HepG2 (cell line): ENCODE measurements around the gene ULK4. TPM values are rescaled to one million over a fixed set of nuclear protein-coding genes. Genes with fewer than 3 reads are reported as not detected.

Experiments used
- AGO1 ChIP-seq: fragments of 200-400 bp; formaldehyde crosslinking; IDR thresholded peaks from 2 replicates; pipeline ENCODE4 v1.6.1; 2017; ENCODE audit warnings: mild to moderate bottlenecking, low read depth, low read length, moderate library complexity; ENCODE audit not compliant: poor library complexity, severe bottlenecking
- EHMT2 ChIP-seq: fragments of 200-600 bp; sonication (generic); IDR thresholded peaks from 2 replicates; pipeline ENCODE4 v1.7.0; 2017; ENCODE audit warnings: antibody characterized with exemption, low read depth, low read length, borderline replicate concordance
- JARID2 ChIP-seq: sonication (generic); formaldehyde crosslinking; IDR thresholded peaks from 2 replicates; pipeline ENCODE4 v1.8.1; 2023; ENCODE audit warnings: missing genetic modification reagents, inconsistent platforms; ENCODE audit not compliant: insufficient replicate concordance
- JUND ChIP-seq: sonication (generic); formaldehyde crosslinking; IDR thresholded peaks from 2 replicates; pipeline ENCODE4 v1.8.0; 2022; ENCODE audit warnings: mild to moderate bottlenecking, missing genetic modification reagents
- NR2F2 ChIP-seq: IDR thresholded peaks from 2 replicates; pipeline ENCODE4 v1.6.1; 2012; ENCODE audit warnings: low read depth, inconsistent platforms, borderline replicate concordance
- NR3C1 ChIP-seq: sonication (generic); formaldehyde crosslinking; IDR thresholded peaks from 2 replicates; pipeline ENCODE4 v1.4.0; 2020; ENCODE audit warnings: missing genetic modification reagents
- PAWR ChIP-seq: sonication (generic); formaldehyde crosslinking; IDR thresholded peaks from 2 replicates; pipeline ENCODE4 v1.4.0; 2020; ENCODE audit warnings: missing genetic modification reagents, mild to moderate bottlenecking, borderline replicate concordance
- ZKSCAN8 ChIP-seq: IDR thresholded peaks from 2 replicates; pipeline ENCODE4 v1.6.1; 2016; ENCODE audit warnings: borderline replicate concordance, missing genetic modification reagents, missing compliant biosample characterization
- ZNF17 ChIP-seq: sonication (generic); formaldehyde crosslinking; IDR thresholded peaks from 2 replicates; pipeline ENCODE4 v1.5.0; 2020; ENCODE audit warnings: mild to moderate bottlenecking, missing genetic modification reagents
- ZNF431 ChIP-seq: sonication (generic); formaldehyde crosslinking; IDR thresholded peaks from 2 replicates; pipeline ENCODE4 v1.9.0; 2022; ENCODE audit warnings: missing genetic modification reagents, low read depth, mild to moderate bottlenecking, borderline replicate concordance
- ZNF468 ChIP-seq: sonication (generic); formaldehyde crosslinking; IDR thresholded peaks from 2 replicates; pipeline ENCODE4 v1.8.0; 2022; ENCODE audit warnings: mild to moderate bottlenecking, moderate library complexity, missing genetic modification reagents
- ZNF496 ChIP-seq: sonication (generic); formaldehyde crosslinking; IDR thresholded peaks from 2 replicates; pipeline ENCODE4 v1.8.1; 2023; ENCODE audit warnings: mild to moderate bottlenecking, moderate library complexity, missing genetic modification reagents; ENCODE audit not compliant: insufficient replicate concordance
- ZNF567 ChIP-seq: sonication (generic); formaldehyde crosslinking; IDR thresholded peaks from 2 replicates; pipeline ENCODE4 v1.8.1; 2023; ENCODE audit warnings: mild to moderate bottlenecking, missing genetic modification reagents, borderline replicate concordance
- ZNF687 ChIP-seq: sonication (generic); formaldehyde crosslinking; IDR thresholded peaks from 2 replicates; pipeline ENCODE4 v1.5.1; 2020; ENCODE audit warnings: mild to moderate bottlenecking, missing genetic modification reagents, moderate library complexity
- ZNF746 ChIP-seq: sonication (generic); formaldehyde crosslinking; IDR thresholded peaks from 2 replicates; pipeline ENCODE4 v1.8.0; 2022; ENCODE audit warnings: mild to moderate bottlenecking, missing genetic modification reagents
- ZNF766 ChIP-seq: sonication (generic); formaldehyde crosslinking; IDR thresholded peaks from 2 replicates; pipeline ENCODE4 v1.5.0; 2020; ENCODE audit warnings: missing genetic modification reagents, borderline replicate concordance
- ZNF792 ChIP-seq: IDR thresholded peaks from 2 replicates; pipeline ENCODE4 v1.6.1; 2016
- polyA plus RNA-seq, 8 experiments: library from polyadenylated mRNA; depleted of rRNA in 3 of 8; stranded (reverse) in 7 of 8; unstranded in 1 of 8; fragments of >200 nt; fragmentation: Illumina TruSeq in 4 of 8; extraction: Trizol in 4 of 8; gene quantifications; 2 replicates each; pipeline versions ENCODE4 v1.2.1 to v1.2.3, GENCODE V29; 2011 to 2016; ENCODE audit warnings: low read depth in 4 of 8, missing spikeins in 1 of 8, mixed read lengths in 1 of 8; ENCODE audit not compliant: insufficient read depth in 1 of 8
- total RNA-seq, 5 experiments: library from RNA; depleted of rRNA; stranded (reverse); fragments of >200 nt; fragmentation: Illumina TruSeq; extraction: Trizol; gene quantifications; 2 replicates each; pipeline ENCODE4 v1.2.3, GENCODE V29; 2016; ENCODE audit warnings: low read depth in 1 of 5
- TF ChIP-seq, protein P1 (sequence below): sonication (generic); formaldehyde crosslinking; conservative IDR thresholded peaks from 2 replicates; pipeline ENCODE4 v1.5.0; 2020; ENCODE audit warnings: missing genetic modification reagents
- TF ChIP-seq, protein P2 (sequence below), 2 experiments: sonication (generic) in 1 of 2; formaldehyde crosslinking in 1 of 2; IDR thresholded peaks; 2 replicates each; pipeline versions ENCODE4 v1.4.0 to v1.6.1; 2016 to 2020; ENCODE audit warnings: borderline replicate concordance in 1 of 2, low read depth in 1 of 2, mild to moderate bottlenecking in 1 of 2, missing genetic modification reagents in 1 of 2

Gene ULK4
- total and polyA plus RNA-seq, 2 of the 13 experiments (the other 11 are each of a cell fraction or from before 2014, with no cell fraction given), result 6.7 to 11.8 TPM

DNA sequence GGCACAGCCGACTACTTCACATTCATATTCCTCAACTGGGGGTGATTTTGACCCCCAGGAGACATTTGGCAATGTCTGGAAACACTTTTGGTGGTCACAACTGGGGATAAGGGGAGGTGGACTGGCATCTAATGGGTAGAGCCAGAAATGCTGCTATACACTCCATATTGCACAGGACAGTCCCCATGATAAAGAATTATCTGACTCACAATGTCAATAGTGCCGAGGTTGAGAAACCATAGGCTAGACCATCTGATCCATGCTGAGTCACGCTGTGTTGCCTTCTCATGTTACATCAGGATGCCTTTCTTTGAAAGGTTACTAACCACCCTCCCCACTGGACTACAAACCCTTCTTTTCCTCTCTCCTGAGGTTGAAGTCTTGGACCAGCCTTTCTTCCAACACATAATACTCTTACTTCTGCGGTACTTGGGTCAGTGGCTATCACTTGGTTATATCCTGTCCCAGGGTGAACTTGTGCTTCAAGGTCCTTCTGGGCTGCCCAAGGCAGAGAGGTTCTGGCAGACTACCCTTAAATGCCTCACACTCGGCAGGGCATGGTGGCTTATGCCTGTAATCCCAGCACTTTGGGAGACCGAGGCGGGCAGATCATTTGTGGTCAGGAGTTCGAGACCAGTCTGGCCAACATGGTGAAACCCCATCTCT is 693.8 kb downstream of the ULK4 start (continued):
- TF ChIP-seq, protein P1, sequence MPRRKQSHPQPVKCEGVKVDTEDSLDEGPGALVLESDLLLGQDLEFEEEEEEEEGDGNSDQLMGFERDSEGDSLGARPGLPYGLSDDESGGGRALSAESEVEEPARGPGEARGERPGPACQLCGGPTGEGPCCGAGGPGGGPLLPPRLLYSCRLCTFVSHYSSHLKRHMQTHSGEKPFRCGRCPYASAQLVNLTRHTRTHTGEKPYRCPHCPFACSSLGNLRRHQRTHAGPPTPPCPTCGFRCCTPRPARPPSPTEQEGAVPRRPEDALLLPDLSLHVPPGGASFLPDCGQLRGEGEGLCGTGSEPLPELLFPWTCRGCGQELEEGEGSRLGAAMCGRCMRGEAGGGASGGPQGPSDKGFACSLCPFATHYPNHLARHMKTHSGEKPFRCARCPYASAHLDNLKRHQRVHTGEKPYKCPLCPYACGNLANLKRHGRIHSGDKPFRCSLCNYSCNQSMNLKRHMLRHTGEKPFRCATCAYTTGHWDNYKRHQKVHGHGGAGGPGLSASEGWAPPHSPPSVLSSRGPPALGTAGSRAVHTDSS (CRISPR knock-in tag), result no peak
- TF ChIP-seq NR2F2 (peak; percentile 48; the same call in 1 of the 2 replicates), ZNF431 (no peak), AGO1 (no peak), EHMT2 (peak; percentile 70; the same call in 1 of the 2 replicates), ZNF17 (CRISPR knock-in tag) (no peak), ZNF468 (CRISPR knock-in tag) (no peak), ZNF687 (CRISPR knock-in tag) (0 out of 2 replicates have a peak, but pooled peaks have one; percentile 22), ZNF746 (CRISPR knock-in tag) (peak; percentile 77; the same call in 1 of the 2 replicates), JARID2 (CRISPR knock-in tag) (no peak), ZNF496 (CRISPR knock-in tag) (no peak), NR3C1 (CRISPR knock-in tag) (no peak), ZKSCAN8 (CRISPR knock-in tag) (peak; percentile 93), ZNF567 (CRISPR knock-in tag) (no peak), PAWR (CRISPR knock-in tag) (0 out of 2 replicates have a peak, but pooled peaks have one; percentile 41), JUND (peak; percentile 93), ZNF792 (peak; percentile 94), ZNF766 (CRISPR knock-in tag) (no peak)
- TF ChIP-seq, protein P2, sequence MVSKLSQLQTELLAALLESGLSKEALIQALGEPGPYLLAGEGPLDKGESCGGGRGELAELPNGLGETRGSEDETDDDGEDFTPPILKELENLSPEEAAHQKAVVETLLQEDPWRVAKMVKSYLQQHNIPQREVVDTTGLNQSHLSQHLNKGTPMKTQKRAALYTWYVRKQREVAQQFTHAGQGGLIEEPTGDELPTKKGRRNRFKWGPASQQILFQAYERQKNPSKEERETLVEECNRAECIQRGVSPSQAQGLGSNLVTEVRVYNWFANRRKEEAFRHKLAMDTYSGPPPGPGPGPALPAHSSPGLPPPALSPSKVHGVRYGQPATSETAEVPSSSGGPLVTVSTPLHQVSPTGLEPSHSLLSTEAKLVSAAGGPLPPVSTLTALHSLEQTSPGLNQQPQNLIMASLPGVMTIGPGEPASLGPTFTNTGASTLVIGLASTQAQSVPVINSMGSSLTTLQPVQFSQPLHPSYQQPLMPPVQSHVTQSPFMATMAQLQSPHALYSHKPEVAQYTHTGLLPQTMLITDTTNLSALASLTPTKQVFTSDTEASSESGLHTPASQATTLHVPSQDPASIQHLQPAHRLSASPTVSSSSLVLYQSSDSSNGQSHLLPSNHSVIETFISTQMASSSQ (IDR thresholded peaks at IDR 0.05; ENCODE audit: low read depth), result no peak
- TF ChIP-seq, protein P2 (CRISPR knock-in tag; IDR thresholded peaks at IDR 0.05; ENCODE audit: borderline replicate concordance), result peak; percentile 87; the same call in 1 of the 2 replicates
